Measurements from ENCODE around the gene FAP. TPM values are rescaled to one million over a fixed set of nuclear protein-coding genes. Genes with fewer than 3 reads are reported as not detected.

The FAP gene
- total RNA-seq, 1 experiment from 2014 or later = not detected

GRCh38 chr2:162220368-162220767, 22.9 kb downstream of the FAP start:
- POLR2A ChIA-PET (ENCODE audit: unreplicated experiment) = no interaction called here
- BruUV-seq (replicated peaks) = no TSS peak
- intact Hi-C loops (cut with micrococcal nuclease; ENCODE audit: unreplicated experiment) = loop anchor here (5.0 kb wide), 1 partner anchor 68 kb away; the partner anchor contains the start of gene GCG

GRCh38 chr2:162219426-162219825, 23.8 kb downstream of the FAP start:
- no peak for TF ChIP-seq EZH2 (IDR thresholded peaks at IDR 0.05; ENCODE audit: low read depth)
- no peak for TF ChIP-seq CTCF (conservative IDR thresholded peaks at IDR 0.05)
- intact Hi-C loops (cut with micrococcal nuclease; ENCODE audit: unreplicated experiment) = no loop called here
- Histone ChIP-seq H3K27ac (no peak overlapping the region), H3K4me1 (replicated peaks; ENCODE audit: insufficient read depth) (no peaks in the 10 kb centered on the region), H3F3A (ENCODE audit: insufficient read depth, low read depth) (no peaks in the 10 kb centered on the region), H3K79me2 (ENCODE audit: low read depth) (no peaks in the 10 kb centered on the region), H3K9me3 (ENCODE audit: insufficient read depth, low read depth) (no peaks in the 10 kb centered on the region), H3K36me3 (ENCODE audit: low read depth) (no peaks in the 10 kb centered on the region), H3K4me2 (no peak overlapping the region), H3K4me3 (no peak overlapping the region), H2AFZ (no peak overlapping the region; the same call in 1 of the 2 replicates), H3K9me2 (ENCODE audit: insufficient read depth) (no peaks in the 10 kb centered on the region), H4K20me1 (ENCODE audit: insufficient read depth) (no peaks in the 10 kb centered on the region), H3K27me3 (ENCODE audit: insufficient read depth, low read depth) (no peaks in the 10 kb centered on the region)
- CTCF ChIA-PET = no interaction called here
- BruUV-seq (replicated peaks) = no TSS peak
- POLR2A ChIA-PET (ENCODE audit: unreplicated experiment) = no interaction called here
- no peak for DNase-seq

More at GRCh38 chr2:162220368-162220767, 22.9 kb downstream of the FAP start:
- Histone ChIP-seq H3K4me3 (no peak overlapping the region), H3K9me2 (ENCODE audit: insufficient read depth) (no peaks in the 10 kb centered on the region), H3K4me1 (replicated peaks; ENCODE audit: insufficient read depth) (no peaks in the 10 kb centered on the region), H3K36me3 (ENCODE audit: low read depth) (no peaks in the 10 kb centered on the region), H3F3A (ENCODE audit: insufficient read depth, low read depth) (no peaks in the 10 kb centered on the region), H3K9me3 (ENCODE audit: insufficient read depth, low read depth) (no peaks in the 10 kb centered on the region), H3K27me3 (ENCODE audit: insufficient read depth, low read depth) (no peaks in the 10 kb centered on the region), H3K79me2 (ENCODE audit: low read depth) (no peaks in the 10 kb centered on the region), H3K4me2 (no peak overlapping the region), H3K27ac (no peak overlapping the region), H2AFZ (no peak overlapping the region), H4K20me1 (ENCODE audit: insufficient read depth) (no peaks in the 10 kb centered on the region)
- CTCF ChIA-PET = interaction anchor here (1.0 to 2.5 kb wide), 2 partner anchors 67 to 77 kb away, joined by 4 to 26 read pairs; no protein-coding TSS in a partner anchor
- TF ChIP-seq EZH2 (IDR thresholded peaks at IDR 0.05; ENCODE audit: low read depth) (no peak), CTCF (conservative IDR thresholded peaks at IDR 0.05) (no peak)
- no peak for DNase-seq

- Histone ChIP-seq H3K36me3 (ENCODE audit: low read depth) (no peaks in the 10 kb centered on the region), H3K27me3 (ENCODE audit: insufficient read depth, low read depth) (no peaks in the 10 kb centered on the region), H3K9me2 (ENCODE audit: insufficient read depth) (no peaks in the 10 kb centered on the region), H3F3A (ENCODE audit: insufficient read depth, low read depth) (no peaks in the 10 kb centered on the region), H3K79me2 (ENCODE audit: low read depth) (no peaks in the 10 kb centered on the region), H4K20me1 (ENCODE audit: insufficient read depth) (no peaks in the 10 kb centered on the region), H3K4me1 (replicated peaks; ENCODE audit: insufficient read depth) (no peaks in the 10 kb centered on the region), H3K4me2 (no peak overlapping the region), H3K27ac (no peak overlapping the region), H3K4me3 (no peak overlapping the region), H2AFZ (no peak overlapping the region), H3K9me3 (ENCODE audit: insufficient read depth, low read depth) (no peaks in the 10 kb centered on the region)
- no TSS peak for BruUV-seq (replicated peaks)
- DNase-seq = no peak
- ChIA-PET POLR2A (ENCODE audit: unreplicated experiment) (no interaction called here), CTCF (no interaction called here)
- intact Hi-C loops (cut with micrococcal nuclease; ENCODE audit: unreplicated experiment) = no loop called here
- TF ChIP-seq EZH2 (IDR thresholded peaks at IDR 0.05; ENCODE audit: low read depth) (no peak), CTCF (conservative IDR thresholded peaks at IDR 0.05) (no peak)
Measured at GRCh38 chr2:162217598-162217997, 25.6 kb downstream of the FAP start.

Measured in PC-9 (cell line).